GM18508 (cell line): ENCODE measurements around the gene ATP6V1B1.

ENCODE experiments used
- ATAC-seq: cut with Tn5 transposase; IDR thresholded peaks from one replicate; pipeline ENCODE4 v1.9.1; 2021; ENCODE audit warnings: moderate number of reproducible peaks; ENCODE audit not compliant: insufficient read depth, unreplicated experiment

Gene ATP6V1B1

GRCh38 chr2:70935468-70936164 is at the start of gene ATP6V1B1:
TSS of gene ATP6V1B1 (plus strand) at chr2:70935900. CDS start at chr2:70935955, 55 bp downstream.
- no peak for ATAC-seq

GRCh38 chr2:70886541-70886987 is 49.1 kb upstream of the ATP6V1B1 start:
- ATAC-seq: no peak

- ATAC-seq: no peak
Observed at GRCh38 chr2:70887208-70887549, 48.5 kb upstream of the ATP6V1B1 start.

- no peak for ATAC-seq
Observed at GRCh38 chr2:70887550-70888246, 48.0 kb upstream of the ATP6V1B1 start.

- ATAC-seq: no peak
Observed at GRCh38 chr2:70888366-70888922, 47.3 kb upstream of the ATP6V1B1 start.

GRCh38 chr2:70888923-70889715 is 46.6 kb upstream of the ATP6V1B1 start:
- no peak for ATAC-seq

GRCh38 chr2:70889716-70890037 is 46.0 kb upstream of the ATP6V1B1 start:
- ATAC-seq: no peak

GRCh38 chr2:70890469-70891065 is 45.1 kb upstream of the ATP6V1B1 start:
- no peak for ATAC-seq

GRCh38 chr2:70891572-70892357 is 43.9 kb upstream of the ATP6V1B1 start:
- no peak for ATAC-seq

GRCh38 chr2:70892750-70893149 is 43.0 kb upstream of the ATP6V1B1 start:
- ATAC-seq: no peak

- no peak for ATAC-seq
Observed at GRCh38 chr2:70893186-70893585, 42.5 kb upstream of the ATP6V1B1 start.

GRCh38 chr2:70894765-70895164 is 40.9 kb upstream of the ATP6V1B1 start:
- no peak for ATAC-seq

GRCh38 chr2:70895249-70895648 is 40.5 kb upstream of the ATP6V1B1 start:
- no peak for ATAC-seq

GRCh38 chr2:70895998-70896764 is 39.5 kb upstream of the ATP6V1B1 start:
- ATAC-seq: no peak

- no peak for ATAC-seq
Observed at GRCh38 chr2:70896765-70897202, 38.9 kb upstream of the ATP6V1B1 start.

- no peak for ATAC-seq
Observed at GRCh38 chr2:70897203-70897976, 38.3 kb upstream of the ATP6V1B1 start.

GRCh38 chr2:70897977-70898226 is 37.8 kb upstream of the ATP6V1B1 start:
- no peak for ATAC-seq

GRCh38 chr2:70898363-70899240 is 37.1 kb upstream of the ATP6V1B1 start:
- ATAC-seq: no peak
